ENCODE data around the gene ALK. TPM values are rescaled to one million over a fixed set of nuclear protein-coding genes. Genes with fewer than 3 reads are reported as not detected.

The ALK gene
- total and polyA plus RNA-seq, 12 donors: 0.09 to 1.8 (median 0.53) TPM; not detected in 1

DNA sequence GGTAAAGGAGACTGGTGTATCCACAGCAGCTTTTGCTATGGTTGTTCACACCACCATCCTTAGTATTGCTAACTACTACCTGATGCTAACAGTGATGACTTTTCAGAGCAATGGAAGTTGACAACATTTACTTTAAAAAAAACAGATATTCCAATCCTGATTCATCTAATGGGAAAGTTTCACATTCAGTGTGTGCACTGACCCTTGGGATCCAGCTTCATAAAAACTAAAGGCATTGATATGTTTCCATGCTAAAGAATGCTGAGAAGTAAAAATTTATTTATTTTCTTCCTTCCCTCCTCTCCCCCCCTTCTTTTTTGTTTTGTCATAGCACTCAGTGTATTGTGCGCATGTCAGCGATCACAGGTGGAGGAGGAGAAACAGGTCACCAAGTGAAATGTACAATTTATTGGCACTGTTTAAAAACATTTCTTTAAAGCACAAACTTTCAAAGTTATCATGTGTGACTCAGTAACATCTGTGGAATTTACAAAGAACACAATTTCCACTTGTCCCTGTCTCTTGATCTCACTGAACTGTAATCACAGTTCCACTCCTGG lies 229.9 kb downstream of the ALK start:
- Histone ChIP-seq H3K9me3 (replicated peaks in 1 of 3) (no peaks in the 10 kb centered on the region), H3K4me3 (no peak overlapping the region), H3K27ac (no peak overlapping the region), H3K4me1 (replicated peaks in 1 of 2) (no peaks in the 10 kb centered on the region), H3K27me3 (no peaks in the 10 kb centered on the region), H3K36me3 (replicated peaks in 1 of 2) (no peaks in the 10 kb centered on the region)
- intact Hi-C loops (cut with DNase I): no loop called here
- TF ChIP-seq POLR2A (IDR thresholded peaks at IDR 0.05): no peak
- TF ChIP-seq CTCF (IDR thresholded peaks at IDR 0.05): no peak
- 91 to 98% (median 95%) methylated on average over 2 of the region's 2 CpGs for WGBS, 4 donors
- DNase-seq: no peak

DNA sequence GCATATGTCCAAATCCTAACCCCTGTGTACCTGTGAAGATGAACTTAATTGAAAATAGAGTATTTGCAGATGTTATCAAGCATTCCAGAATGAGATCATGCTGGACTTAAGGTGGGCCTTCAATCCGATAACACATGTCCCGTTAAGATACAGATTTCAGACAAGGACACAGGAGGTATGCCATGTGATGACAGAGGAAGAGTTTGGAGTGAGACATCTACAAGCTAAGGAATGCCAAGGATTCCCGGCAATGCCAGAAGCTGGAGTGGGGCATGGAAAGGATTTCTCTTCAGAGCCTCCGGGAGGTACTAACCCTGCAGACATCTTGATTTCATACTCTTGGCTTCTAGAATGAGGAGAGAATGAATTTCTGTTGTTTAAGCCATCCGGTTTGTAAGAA lies 231.7 kb downstream of the ALK start:
- H3K4me1 ChIP-seq (replicated peaks in 1 of 2): no peaks in the 10 kb centered on the region
- no peak overlapping the region for H3K4me3 ChIP-seq
- no peak for DNase-seq
- no peak overlapping the region for H3K27ac ChIP-seq
- H3K9me3 ChIP-seq (replicated peaks in 1 of 3): no peaks in the 10 kb centered on the region
- no peaks in the 10 kb centered on the region for H3K36me3 ChIP-seq (replicated peaks in 1 of 2)
- intact Hi-C loops (cut with DNase I): no loop called here
- no peaks in the 10 kb centered on the region for H3K27me3 ChIP-seq
- TF ChIP-seq CTCF (IDR thresholded peaks at IDR 0.05): no peak
- TF ChIP-seq POLR2A (IDR thresholded peaks at IDR 0.05): no peak
- WGBS, 4 donors: 77 to 82% (median 81%) methylated on average over 5 of the region's 5 CpGs

GRCh38 chr2:29688429-29688828 lies 233.0 kb downstream of the ALK start:
- Histone ChIP-seq H3K36me3 (replicated peaks in 1 of 2) (no peaks in the 10 kb centered on the region), H3K27ac (no peak overlapping the region), H3K27me3 (no peaks in the 10 kb centered on the region), H3K9me3 (replicated peaks in 1 of 3) (no peaks in the 10 kb centered on the region), H3K4me3 (no peak overlapping the region), H3K4me1 (replicated peaks in 1 of 2) (no peaks in the 10 kb centered on the region)
- DNase-seq: no peak
- intact Hi-C loops (cut with DNase I): no loop called here
- WGBS, 4 donors: 76 to 83% (median 78%) methylated on average over 2 of the region's 2 CpGs
- TF ChIP-seq POLR2A (IDR thresholded peaks at IDR 0.05) (no peak), CTCF (IDR thresholded peaks at IDR 0.05) (no peak)

GRCh38 chr2:29687121-29687520 lies 234.3 kb downstream of the ALK start:
- H3K4me3 ChIP-seq: no peak overlapping the region
- intact Hi-C loops (cut with DNase I): no loop called here
- H3K27ac ChIP-seq: no peak overlapping the region
- TF ChIP-seq CTCF (IDR thresholded peaks at IDR 0.05): no peak
- no peak for TF ChIP-seq POLR2A (IDR thresholded peaks at IDR 0.05)
- no peaks in the 10 kb centered on the region for H3K27me3 ChIP-seq
- no peak for DNase-seq
- 60 to 74% (median 72%) methylated on average over 2 of the region's 2 CpGs for WGBS, 4 donors
- H3K9me3 ChIP-seq (replicated peaks in 1 of 3): no peaks in the 10 kb centered on the region
- H3K4me1 ChIP-seq (replicated peaks in 1 of 2): no peaks in the 10 kb centered on the region
- H3K36me3 ChIP-seq (replicated peaks in 1 of 2): no peaks in the 10 kb centered on the region
